GM23248 (cell line): Measurements from ENCODE around the gene AP5B1. TPM values are rescaled to one million over a fixed set of nuclear protein-coding genes. Genes with fewer than 3 reads are reported as not detected.

ENCODE experiments used
- DNase-seq: peaks from one replicate; pipeline ENCODE4 v3.0.0-alpha.2; 2015
- H2AFZ ChIP-seq: fragments of 200-600 bp; sonication (generic); 2 replicates; pipeline ENCODE4 v1.6.1; 2016; ENCODE audit warnings: antibody characterized with exemption
- H3F3A ChIP-seq: fragments of 200-600 bp; sonication (generic); 2 replicates; pipeline ENCODE4 v1.6.1; 2016; ENCODE audit warnings: mild to moderate bottlenecking, antibody characterized with exemption, mixed run types; ENCODE audit not compliant: insufficient read depth
- H3K27ac ChIP-seq: fragments of 200-600 bp; sonication (generic); 2 replicates; pipeline ENCODE4 v1.5.1; 2016; ENCODE audit warnings: mild to moderate bottlenecking
- H3K27me3 ChIP-seq: fragments of 200-600 bp; sonication (generic); replicated peaks from 2 replicates; pipeline ENCODE4 v1.6.1; 2016; ENCODE audit warnings: mild to moderate bottlenecking; ENCODE audit not compliant: insufficient read depth
- H3K36me3 ChIP-seq: fragments of 200-600 bp; sonication (generic); 2 replicates; pipeline ENCODE4 v1.6.1; 2016; ENCODE audit warnings: low read depth, mild to moderate bottlenecking
- H3K4me1 ChIP-seq: fragments of 200-600 bp; sonication (generic); 2 replicates; pipeline ENCODE4 v1.6.1; 2016; ENCODE audit warnings: mild to moderate bottlenecking; ENCODE audit not compliant: insufficient read depth
- H3K4me2 ChIP-seq: fragments of 200-600 bp; sonication (generic); one replicate; pipeline ENCODE4 v1.6.1; 2016; ENCODE audit warnings: mild to moderate bottlenecking; ENCODE audit not compliant: unreplicated experiment
- H3K4me3 ChIP-seq: fragments of 200-600 bp; sonication (generic); 2 replicates; pipeline ENCODE4 v1.5.1; 2016; ENCODE audit warnings: mild to moderate bottlenecking
- H3K79me2 ChIP-seq: fragments of 200-600 bp; sonication (generic); 2 replicates; pipeline ENCODE4 v1.6.1; 2016; ENCODE audit warnings: mild to moderate bottlenecking; ENCODE audit not compliant: insufficient read depth
- H3K9ac ChIP-seq: fragments of 200-600 bp; sonication (generic); 2 replicates; pipeline ENCODE4 v1.6.1; 2016; ENCODE audit warnings: mild to moderate bottlenecking
- H3K9me2 ChIP-seq: fragments of 200-600 bp; sonication (generic); 2 replicates; pipeline ENCODE4 v1.6.1; 2016; ENCODE audit warnings: mixed run types, mild to moderate bottlenecking, moderate library complexity; ENCODE audit not compliant: insufficient read depth
- H3K9me3 ChIP-seq: fragments of 200-600 bp; sonication (generic); one replicate; pipeline ENCODE4 v1.6.1; 2017; ENCODE audit warnings: low read depth
- H4K20me1 ChIP-seq: fragments of 200-600 bp; sonication (generic); 2 replicates; pipeline ENCODE4 v1.6.0; 2016; ENCODE audit not compliant: insufficient read depth
- EZH2 ChIP-seq: fragments of 200-600 bp; sonication (generic); IDR thresholded peaks from 2 replicates; pipeline ENCODE4 v1.6.1; 2018; ENCODE audit warnings: antibody characterized with exemption, mild to moderate bottlenecking; ENCODE audit not compliant: insufficient read depth, poor library complexity, severe bottlenecking
- EZH2phosphoT487 ChIP-seq: fragments of 200-600 bp; sonication (generic); IDR thresholded peaks from 2 replicates; pipeline ENCODE4 v1.6.1; 2018; ENCODE audit warnings: antibody characterized with exemption, moderate library complexity, mild to moderate bottlenecking, low read depth; ENCODE audit not compliant: insufficient read depth
- WGBS, 2 experiments: methylation state at CpG; one replicate each; pipeline ENCODE4 v1.1.6; 2015 to 2017; ENCODE audit warnings: low lambda C conversion rate in 2 of 2, low coverage in 1 of 2; ENCODE audit errors: missing lambda C conversion rate in 2 of 2; 5-methylcytosine and 5-hydroxymethylcytosine counted together
- in situ Hi-C: fragments of 300-500 bp; cut with MboI; formaldehyde crosslinking; loops from 2 replicates; pipeline ENCODE4 v1.15.0; 2020
- polyA plus RNA-seq: library from polyadenylated mRNA; unstranded; fragments of >200 nt; fragmentation: Nextera tagmentation; extraction: Ambion mirVana; gene quantifications from 2 replicates; pipeline ENCODE4 v1.2.1, GENCODE V29; 2016
- total RNA-seq: library from RNA; depleted of rRNA; stranded (reverse); fragments of >200 nt; shearing (Covaris generic); gene quantifications from 2 replicates; pipeline ENCODE4 v1.2.3, GENCODE V29; 2014

Gene AP5B1
- total and polyA plus RNA-seq, 2 experiments from 2014 or later = 4.4 to 14.8 TPM

DNA sequence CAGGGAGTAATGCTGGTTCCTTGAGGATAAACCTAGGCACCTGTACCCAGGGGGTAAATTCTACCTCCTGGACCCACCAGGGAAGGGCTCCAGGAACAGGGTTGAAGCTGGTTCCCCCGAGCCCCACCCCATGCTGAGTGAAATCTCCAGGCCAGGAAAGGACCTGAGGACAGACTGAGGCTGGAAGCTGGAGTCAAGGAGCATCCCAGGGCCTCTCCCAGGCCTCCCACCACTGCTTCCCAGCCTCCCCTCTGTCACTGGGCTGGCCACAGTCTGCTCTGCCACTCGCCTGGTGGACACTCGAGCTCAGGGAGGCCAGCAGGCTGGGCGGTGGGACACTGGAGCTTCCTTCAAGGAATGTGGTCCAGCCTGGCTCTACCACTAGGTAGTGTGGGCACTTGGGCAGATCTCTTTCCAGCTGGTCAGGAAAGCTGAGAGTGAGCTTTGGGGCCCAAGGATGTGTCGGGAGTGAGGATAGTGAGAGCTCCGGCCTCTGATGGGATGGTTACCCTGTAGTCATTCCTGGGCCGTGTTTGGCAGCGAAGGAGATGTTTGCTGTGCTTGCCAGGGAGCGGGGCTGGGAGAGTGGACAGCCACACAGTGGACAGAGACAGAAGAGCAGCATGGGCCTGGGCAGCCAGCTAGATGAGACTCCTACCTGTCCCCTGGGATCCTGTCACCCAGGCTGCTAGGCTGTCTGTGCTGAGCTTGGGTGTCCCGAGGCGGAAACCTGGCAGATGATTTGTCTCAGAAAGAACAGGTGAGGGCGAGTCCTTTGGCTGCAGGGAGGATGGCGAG, 9.5 kb upstream of the AP5B1 start:
- H3K27ac ChIP-seq = no peak overlapping the region
- H3F3A ChIP-seq = no peaks in the 10 kb centered on the region
- no peaks in the 10 kb centered on the region for H4K20me1 ChIP-seq

DNA sequence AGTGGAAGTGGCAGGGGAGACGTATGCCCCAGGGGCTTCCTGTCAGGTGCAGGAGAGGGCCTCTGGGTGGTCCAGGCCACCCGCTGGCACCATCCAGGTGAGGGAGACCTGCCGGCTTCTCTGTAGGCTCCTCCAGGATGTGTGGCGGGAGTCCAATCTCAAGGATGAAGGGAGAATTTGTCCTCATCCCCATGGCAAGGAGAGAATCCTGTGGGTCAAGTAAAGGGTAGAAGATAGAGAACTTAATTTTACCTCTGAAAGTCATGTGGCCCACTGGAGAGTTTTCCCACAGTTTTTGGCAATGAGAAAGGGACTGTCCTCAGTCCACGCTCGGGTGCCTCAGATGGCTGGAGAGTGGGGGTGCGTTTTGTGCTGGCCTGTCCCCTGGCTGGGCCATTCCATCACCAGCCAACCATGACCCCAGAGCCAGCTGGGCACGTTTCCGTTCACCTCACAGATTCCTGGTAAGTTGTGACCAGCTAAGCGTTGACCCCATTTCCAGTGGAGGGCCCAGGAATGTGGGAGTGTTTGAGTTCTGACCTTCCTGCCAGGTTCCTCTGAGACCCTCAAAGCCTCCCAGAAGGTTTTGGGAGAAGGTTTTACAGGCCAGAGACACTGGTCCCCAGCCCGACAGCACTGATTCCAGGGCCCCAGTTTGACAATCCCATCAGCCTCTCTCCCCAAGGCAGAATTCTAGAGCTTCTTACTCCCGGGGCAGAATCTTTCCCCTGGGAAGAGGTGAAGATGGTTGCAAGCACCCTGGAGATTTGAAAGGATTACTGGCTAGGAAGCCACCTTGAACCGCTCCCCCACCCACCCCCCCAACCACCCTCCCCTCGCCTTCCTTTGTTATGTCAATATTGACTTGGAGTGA, 8.7 kb upstream of the AP5B1 start:
- H3K9me3 ChIP-seq = no peaks in the 10 kb centered on the region
- peaks cover 31% of the 10 kb centered on the region for H3K27me3 ChIP-seq
- H3K27ac ChIP-seq = no peak overlapping the region
- H3K9me2 ChIP-seq = no peaks in the 10 kb centered on the region
- H3K79me2 ChIP-seq = no peaks in the 10 kb centered on the region
- H3K9ac ChIP-seq = no peak overlapping the region
- no peaks in the 10 kb centered on the region for H3K4me1 ChIP-seq
- no peaks in the 10 kb centered on the region for H4K20me1 ChIP-seq
- no peak overlapping the region for H2AFZ ChIP-seq
- in situ Hi-C loops = no loop called here
- H3F3A ChIP-seq = no peaks in the 10 kb centered on the region
- TF ChIP-seq EZH2phosphoT487 (no peak), EZH2 (no peak)
- DNase-seq = no peak
- no peak overlapping the region for H3K4me2 ChIP-seq
- WGBS, 2 experiments = 75 to 77% methylated on average over 13 to 14 of the region's 14 CpGs
- no peak overlapping the region for H3K4me3 ChIP-seq
- H3K36me3 ChIP-seq = no peaks in the 10 kb centered on the region

More for the DNA sequence above, 9.5 kb upstream of the AP5B1 start:
- Histone ChIP-seq H2AFZ (no peak overlapping the region), H3K4me2 (no peak overlapping the region), H3K4me3 (no peak overlapping the region), H3K36me3 (no peaks in the 10 kb centered on the region), H3K9me2 (no peaks in the 10 kb centered on the region), H3K4me1 (no peaks in the 10 kb centered on the region), H3K9ac (no peak overlapping the region), H3K9me3 (no peaks in the 10 kb centered on the region), H3K27me3 (peaks cover 27% of the 10 kb centered on the region), H3K79me2 (no peaks in the 10 kb centered on the region)
- no peak for DNase-seq
- WGBS, 2 experiments = 81 to 85% methylated on average over 13 of the region's 13 CpGs
- TF ChIP-seq EZH2phosphoT487 (no peak), EZH2 (no peak)
- in situ Hi-C loops = no loop called here

DNA sequence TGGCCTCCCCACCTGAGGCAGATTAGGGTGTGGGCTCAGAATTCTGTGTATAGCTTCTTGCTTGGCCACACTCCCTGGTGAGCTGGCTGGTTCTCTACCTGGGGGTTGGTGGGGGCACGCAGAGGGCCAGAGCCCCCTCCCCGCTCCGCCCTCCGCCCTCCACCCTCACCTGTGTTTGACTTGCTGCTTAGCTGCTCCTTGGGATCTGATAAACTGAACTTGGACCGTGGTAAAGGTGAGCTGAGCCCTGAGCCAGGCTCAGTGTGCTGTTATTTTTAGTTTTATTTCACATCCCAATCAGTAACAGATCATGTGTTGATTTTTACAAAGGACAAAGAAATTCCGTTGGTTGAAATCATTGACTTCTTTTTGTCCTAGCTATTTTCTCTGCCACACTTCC, 8.0 kb upstream of the AP5B1 start:
- WGBS, 2 experiments = 69 to 75% methylated on average over 6 of the region's 6 CpGs
- H3K4me1 ChIP-seq = no peaks in the 10 kb centered on the region
- TF ChIP-seq EZH2phosphoT487 = no peak
- no peak for TF ChIP-seq EZH2
- no peaks in the 10 kb centered on the region for H3K79me2 ChIP-seq
- in situ Hi-C loops = no loop called here
- no peak overlapping the region for H3K27ac ChIP-seq
- H3K9ac ChIP-seq = no peak overlapping the region
- no peak overlapping the region for H2AFZ ChIP-seq
- H3F3A ChIP-seq = no peaks in the 10 kb centered on the region
- peaks cover 31% of the 10 kb centered on the region for H3K27me3 ChIP-seq
- no peaks in the 10 kb centered on the region for H3K9me2 ChIP-seq
- no peaks in the 10 kb centered on the region for H4K20me1 ChIP-seq
- no peaks in the 10 kb centered on the region for H3K9me3 ChIP-seq
- DNase-seq = no peak
- H3K4me3 ChIP-seq = no peak overlapping the region
- no peak overlapping the region for H3K4me2 ChIP-seq
- H3K36me3 ChIP-seq = no peaks in the 10 kb centered on the region

DNA sequence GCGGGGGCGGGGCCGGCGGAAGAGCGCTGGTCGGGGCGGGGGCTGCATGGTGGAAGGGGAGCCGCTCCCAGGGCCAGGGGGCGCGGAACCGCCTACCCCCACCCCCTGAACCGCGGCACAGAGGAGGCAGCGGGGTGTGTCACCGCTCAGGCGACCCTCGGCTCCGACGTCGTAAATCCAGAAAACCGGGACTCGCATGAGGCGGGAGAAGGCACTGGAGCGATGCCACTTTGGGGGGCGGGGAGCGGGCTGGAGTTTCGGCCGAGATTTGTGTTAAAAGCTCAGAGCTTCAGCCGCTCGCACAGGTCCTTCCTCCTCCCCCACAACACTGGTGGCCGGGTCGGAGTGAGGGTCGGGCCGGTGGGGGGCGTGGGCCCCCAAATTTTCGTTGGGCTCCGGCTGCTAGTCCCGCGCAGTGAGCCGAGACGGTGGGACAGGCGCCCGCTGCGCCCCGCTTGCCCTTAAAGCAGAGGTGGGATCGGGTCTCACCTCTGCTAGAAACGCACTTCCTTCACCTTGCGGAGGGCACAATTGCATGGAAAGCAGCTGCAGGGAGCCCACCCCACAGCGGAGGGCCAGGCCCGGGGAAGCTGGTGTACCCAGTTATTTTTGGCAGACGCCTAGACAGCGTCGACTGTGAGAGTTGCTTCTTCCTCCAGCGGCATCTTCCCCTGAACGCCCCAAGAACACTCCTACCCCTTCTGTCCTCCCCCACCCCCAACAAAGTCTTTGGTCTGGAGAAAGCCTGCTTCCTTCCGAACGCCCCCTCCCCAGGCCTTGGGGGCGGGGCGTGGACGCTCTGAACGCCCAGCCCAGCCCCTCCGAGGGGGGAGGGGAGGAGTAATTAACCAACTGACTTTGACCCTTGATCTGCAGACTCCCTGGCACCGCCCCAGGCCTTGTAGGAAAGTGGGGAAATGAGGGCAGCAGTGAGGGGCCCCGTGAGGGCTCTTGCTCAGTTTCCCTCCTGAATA, 7.2 kb upstream of the AP5B1 start:
- Histone ChIP-seq H3K27me3 (peaks cover 31% of the 10 kb centered on the region), H4K20me1 (no peaks in the 10 kb centered on the region), H2AFZ (no peak overlapping the region), H3F3A (no peaks in the 10 kb centered on the region), H3K4me1 (no peaks in the 10 kb centered on the region), H3K36me3 (no peaks in the 10 kb centered on the region), H3K9ac (no peak overlapping the region), H3K9me2 (no peaks in the 10 kb centered on the region), H3K9me3 (no peaks in the 10 kb centered on the region), H3K4me3 (no peak overlapping the region), H3K79me2 (no peaks in the 10 kb centered on the region), H3K27ac (no peak overlapping the region), H3K4me2 (peak overlapping the region; percentile 32)
- WGBS, 2 experiments = 7 to 9% methylated on average over 36 to 60 of the region's 64 CpGs
- TF ChIP-seq EZH2 (peak; percentile 99), EZH2phosphoT487 (peak; percentile 74; the same call in 1 of the 2 replicates)
- DNase-seq = peak; percentile 30
- in situ Hi-C loops = no loop called here
